Midbrain (tissue), 1 donor: Measurements from ENCODE around the gene CGB3.
"Not testable (repeated sequence)": the region's sequence is repeated elsewhere in the genome, so short reads cannot be mapped to it uniquely, and the experiment has no call there.

Experiments
- DNase-seq: peaks from one replicate; lab custom pipeline; 2025; lab: John Stamatoyannopoulos, UW

Gene CGB3

GRCh38 chr19:49042666-49043065, 18.5 kb upstream of the CGB3 start:
- not testable (repeated sequence) for DNase-seq

- DNase-seq = no peak
Measured at GRCh38 chr19:49042177-49042576, 18.0 kb upstream of the CGB3 start.

DNA sequence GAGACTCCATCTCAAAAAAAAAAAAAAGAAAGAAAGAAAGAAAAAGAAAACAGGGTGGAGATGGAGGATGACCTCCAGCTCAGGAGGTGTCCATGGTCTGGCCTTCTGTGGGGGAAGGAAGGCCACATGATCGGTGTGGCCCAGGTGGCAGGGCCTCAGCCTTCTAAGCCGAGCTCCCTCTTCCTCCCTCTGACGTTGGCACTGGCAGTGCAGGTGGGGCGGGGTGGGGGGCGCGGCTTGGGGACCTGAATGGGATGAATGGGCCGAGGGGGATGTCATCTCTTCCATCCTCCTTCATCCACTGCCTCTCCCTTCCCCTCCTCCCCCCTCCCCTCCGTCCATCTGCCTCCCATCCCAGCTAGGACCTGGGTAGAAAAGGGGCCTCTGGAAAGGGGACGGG, 15.6 kb upstream of the CGB3 start:
- not testable (repeated sequence) for DNase-seq

GRCh38 chr19:49038557-49039276, 14.6 kb upstream of the CGB3 start:
- not testable (repeated sequence) for DNase-seq

- DNase-seq = not testable (repeated sequence)
Measured at GRCh38 chr19:49038111-49038510, 14.0 kb upstream of the CGB3 start.

DNA sequence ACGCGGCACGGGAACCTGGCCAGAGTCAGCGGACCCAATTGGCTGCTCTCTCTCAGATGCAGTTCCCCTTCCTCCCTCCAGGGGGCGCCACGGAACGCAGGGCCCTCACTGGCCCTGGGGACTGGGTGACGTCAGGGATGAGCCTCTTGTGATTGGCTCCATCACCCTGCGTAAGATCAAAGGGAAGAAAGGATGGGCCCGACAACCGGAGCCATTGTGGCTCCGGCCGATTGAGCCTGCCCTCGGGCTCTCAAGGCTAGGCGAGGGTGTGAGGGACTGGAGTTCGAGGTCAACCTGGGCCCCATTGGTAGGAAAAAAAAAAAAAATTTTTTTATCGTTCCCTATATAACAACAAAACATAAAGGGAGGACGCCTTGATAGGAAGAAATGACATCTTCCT, 12.7 kb upstream of the CGB3 start, which contains the start of gene CGB1:
Gene CGB1, minus strand, starts transcription at position 81 of the 400 bp plus-strand sequence. CDS start 184 bp downstream, outside the sequence.
- DNase-seq = not testable (repeated sequence)

DNA sequence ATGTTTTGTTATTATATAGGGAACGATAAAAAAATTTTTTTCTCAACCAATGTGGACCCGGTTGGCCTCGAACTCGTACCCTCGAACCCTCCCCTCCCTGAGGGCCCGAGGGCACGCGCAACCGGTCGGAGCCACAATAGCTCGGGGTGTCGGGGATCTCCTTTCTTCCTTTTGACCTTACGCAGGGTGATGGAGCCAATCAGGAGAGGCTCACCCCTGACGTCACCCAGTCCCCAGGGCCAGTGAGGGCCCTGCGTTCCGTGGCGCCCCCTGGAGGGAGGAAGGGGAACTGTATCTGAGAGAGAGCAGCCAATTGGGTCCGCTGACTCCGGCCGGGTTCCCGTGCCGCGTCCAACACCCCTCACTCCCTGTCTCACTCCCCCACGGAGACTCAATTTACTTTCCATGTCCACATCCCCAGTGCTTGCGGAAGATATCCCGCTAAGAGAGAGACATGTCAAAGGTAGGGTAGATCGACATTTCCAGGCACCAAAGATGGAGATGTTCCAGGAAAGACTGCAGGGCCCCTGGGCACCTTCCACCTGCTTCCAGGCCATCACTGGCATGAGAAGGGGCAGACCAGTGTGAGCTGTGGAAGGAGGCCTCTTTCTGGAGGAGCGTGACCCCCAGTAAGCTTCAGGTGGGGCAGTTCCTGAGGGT, 7.6 kb upstream of the CGB3 start, which contains the start of gene CGB2:
Gene CGB2, plus strand, starts transcription at position 249 of the 660 bp plus-strand sequence. Its CDS starts 206 bp downstream, at position 455.
- DNase-seq = not testable (repeated sequence)

DNA sequence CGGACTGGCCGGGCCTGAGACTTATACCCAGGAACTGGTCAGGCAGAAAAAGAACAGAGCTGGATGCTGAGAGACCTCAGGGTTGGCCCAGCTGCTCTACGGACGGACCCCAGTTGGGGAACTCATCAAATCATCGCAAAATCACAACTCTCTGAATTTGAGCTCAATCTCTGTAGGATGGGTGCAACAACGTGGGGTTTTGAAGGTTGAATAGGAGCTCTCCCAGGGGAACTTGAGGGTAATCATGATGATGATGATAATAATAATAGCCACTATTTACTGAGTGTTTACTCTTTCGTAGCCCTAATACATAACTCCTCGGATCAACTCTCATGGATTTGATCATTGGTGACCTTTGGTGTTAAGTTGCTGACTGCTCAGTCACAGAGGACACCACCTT, 6.2 kb upstream of the CGB3 start:
- not testable (repeated sequence) for DNase-seq

GRCh38 chr19:49029749-49030148, 5.6 kb upstream of the CGB3 start:
- DNase-seq = not testable (repeated sequence)

GRCh38 chr19:49028686-49029085, 4.6 kb upstream of the CGB3 start:
- not testable (repeated sequence) for DNase-seq

- not testable (repeated sequence) for DNase-seq
Measured at GRCh38 chr19:49025599-49025998, 1.5 kb upstream of the CGB3 start.

- not testable (repeated sequence) for DNase-seq
Measured at GRCh38 chr19:49025088-49025487, 955 bp upstream of the CGB3 start.

DNA sequence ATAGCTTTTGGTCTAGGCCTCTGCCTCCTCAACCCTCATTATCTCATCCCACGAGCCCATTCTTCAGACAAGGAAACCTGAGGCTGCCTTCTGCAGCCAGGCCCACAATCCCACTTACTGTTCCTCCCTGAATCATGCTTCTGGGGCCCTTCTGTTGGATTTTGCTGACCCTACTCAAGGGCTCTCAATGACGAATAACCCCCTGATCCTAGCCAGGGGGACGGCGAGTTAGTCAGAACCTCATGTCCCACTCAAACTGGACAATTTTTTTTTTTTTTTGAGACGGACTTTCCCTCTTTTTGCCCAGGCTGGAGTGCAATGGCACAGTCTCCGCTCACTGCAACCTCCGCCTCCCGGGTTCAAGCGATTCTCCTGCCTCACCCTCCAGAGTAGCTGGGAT, 2.0 kb downstream of the CGB3 start:
- no peak for DNase-seq

- no peak for DNase-seq
Measured at GRCh38 chr19:49020931-49021895, 2.9 kb downstream of the CGB3 start.

DNA sequence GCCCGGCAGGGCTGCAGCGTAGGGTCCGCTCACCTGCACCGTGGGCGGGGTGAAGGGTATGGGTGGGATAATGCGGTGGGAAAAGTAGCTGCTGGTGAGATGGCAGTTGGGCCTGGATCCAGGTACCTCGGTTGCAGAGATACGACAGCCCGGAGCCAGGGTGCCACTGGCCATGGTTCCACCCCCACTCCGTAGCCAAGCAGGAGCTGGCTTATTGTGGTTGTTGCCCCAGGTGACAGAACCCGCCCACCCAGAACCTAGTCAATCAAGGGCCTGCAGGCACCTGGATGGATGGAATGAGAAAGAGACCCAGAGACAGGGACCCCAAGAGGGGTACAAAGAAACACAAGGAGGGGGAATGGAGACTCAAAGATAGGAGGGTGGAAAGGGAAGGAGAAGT, 3.8 kb downstream of the CGB3 start:
- no peak for DNase-seq

GRCh38 chr19:49019242-49019932, 4.7 kb downstream of the CGB3 start:
- DNase-seq = peak; percentile 12

DNA sequence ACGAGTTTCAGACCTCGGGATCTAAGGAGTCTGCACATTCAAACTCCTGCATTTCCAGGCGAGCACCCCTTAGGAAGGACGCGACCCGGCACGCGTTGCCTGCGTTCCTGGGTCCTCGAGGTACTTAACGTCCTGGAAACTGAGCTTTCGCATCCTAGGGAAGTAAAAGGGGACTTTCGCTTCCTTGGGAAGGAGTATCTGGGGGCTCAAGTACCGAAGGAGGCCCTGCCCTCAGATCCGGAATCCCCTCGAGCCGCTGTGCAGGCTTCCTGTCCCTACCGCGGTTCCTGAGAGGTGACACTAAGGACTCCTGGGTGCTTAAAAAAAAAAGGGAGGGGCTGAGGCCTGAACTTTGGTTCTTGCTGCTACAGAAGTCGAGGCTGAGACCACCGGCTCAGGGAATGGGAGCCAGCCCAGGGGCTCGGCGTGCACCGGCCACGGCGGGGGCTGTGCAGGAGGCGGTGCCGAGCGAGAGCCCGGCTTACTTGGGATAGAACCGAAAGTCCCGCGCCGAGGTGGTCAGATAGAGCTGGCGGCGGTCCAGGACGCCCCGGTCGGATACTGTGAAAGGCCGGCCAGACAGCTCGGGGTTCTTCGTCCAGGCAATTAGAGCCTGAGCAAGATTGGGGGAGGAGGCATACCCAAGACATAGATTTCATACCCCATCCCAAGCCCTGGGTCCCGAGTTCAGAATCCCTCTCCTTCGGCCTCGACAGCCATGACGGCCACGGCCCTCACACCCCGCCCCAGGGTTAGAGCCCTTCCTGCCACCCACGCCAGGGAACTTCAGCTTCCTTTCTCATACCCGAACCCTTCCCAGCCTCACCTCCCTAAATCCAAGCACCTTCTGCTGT, 5.5 kb downstream of the CGB3 start:
- DNase-seq = not testable (repeated sequence)

DNA sequence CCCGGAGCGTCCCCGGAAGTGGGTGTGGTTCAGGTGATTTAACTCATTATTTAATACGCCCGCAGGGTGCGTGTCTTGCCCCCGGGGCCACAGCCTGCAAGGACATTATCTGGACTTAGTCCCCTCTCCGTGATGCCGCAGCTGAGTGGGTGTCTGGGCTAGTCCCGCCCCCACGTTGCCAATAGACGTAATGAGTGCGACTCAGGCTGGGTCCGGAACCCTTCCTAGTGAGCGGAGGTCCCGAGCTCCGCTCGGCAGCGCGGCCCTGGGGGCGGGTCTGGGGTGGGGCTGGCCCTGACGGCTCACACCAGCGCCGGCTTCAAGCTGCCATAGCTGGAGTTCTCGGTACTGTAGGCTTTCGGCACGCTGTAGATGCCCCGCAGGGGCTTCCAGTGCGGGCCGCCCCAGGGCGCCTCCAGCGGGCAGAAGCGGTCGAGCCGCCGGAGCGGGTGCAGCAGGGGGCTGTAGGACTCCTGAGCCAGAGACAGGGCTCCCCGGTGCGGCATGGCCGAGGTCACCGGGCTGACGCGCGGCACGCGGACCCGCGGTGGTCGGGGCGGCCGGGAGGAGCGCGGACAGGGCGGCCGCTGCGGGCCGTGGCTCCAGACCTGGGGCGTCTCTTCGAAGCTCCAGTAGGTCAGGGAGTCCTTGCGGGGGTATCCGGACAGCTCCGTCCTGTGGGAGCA, 6.3 kb downstream of the CGB3 start:
- DNase-seq = no peak

- DNase-seq = no peak
Measured at GRCh38 chr19:49017041-49017665, 7.0 kb downstream of the CGB3 start, which contains the start of gene LHB. TSS of gene LHB (minus strand) at chr19:49017091. CDS start at chr19:49017081, 10 bp downstream.
